ENCODE results near the gene ZNF76. TPM values are rescaled to one million over a fixed set of nuclear protein-coding genes. Genes with fewer than 3 reads are reported as not detected.

ZNF76 gene
- 63.3 and 125 TPM in 2 replicates for total RNA-seq (2011; cell fraction: chromatin; rRNA removed; ENCODE audit: low replicate concordance)
- total RNA-seq (2011; cell fraction: nucleolus; rRNA removed): 52.7 and 67.8 TPM in 2 replicates
- 59.0 and 75.9 TPM in 2 replicates for total RNA-seq (2011; cell fraction: nucleoplasm; rRNA removed)
- total RNA-seq (2014; rRNA removed): 10.7 and 13.1 TPM in 2 replicates
- total RNA-seq (2014; rRNA removed; fragmentation: Illumina TruSeq; extraction: Trizol): 3.9 and 4.4 TPM in 2 replicates
- 4.3 and 5.0 TPM in 2 replicates for total RNA-seq (2015; rRNA removed; fragmentation: Illumina TruSeq; extraction: Trizol)
- total RNA-seq (2021): 13.1 and 16.0 TPM in 2 replicates
- 14.9 and 26.5 TPM in 2 replicates for polyA plus RNA-seq (2011; rRNA removed)
- 13.5 and 17.8 TPM in 2 replicates for polyA plus RNA-seq (2011; cell fraction: cytosol; rRNA removed)
- 121 and 138 TPM in 2 replicates for polyA plus RNA-seq (2011; cell fraction: nucleus; rRNA removed)
- polyA plus RNA-seq (2012): 11.7 and 27.2 TPM in 2 replicates
- polyA plus RNA-seq (2014; fragmentation: Illumina TruSeq; extraction: Trizol): 10.9 and 16.1 TPM in 2 replicates
- 1 to 10 TPM; 1.2 to 1.3 TPM for polyA plus RNA-seq (2014; fragmentation: Nextera tagmentation; extraction: Ambion mirVana)
- 16.9 and 17.8 TPM in 2 replicates for polyA plus RNA-seq (2014; rRNA removed)
- polyA minus RNA-seq (2011; rRNA and poly(A)+ RNA removed): 13.5 and 18.6 TPM in 2 replicates
- 3.8 and 11.0 TPM in 2 replicates for polyA minus RNA-seq (2011; cell fraction: cytosol; rRNA and poly(A)+ RNA removed)
- 18.3 and 27.4 TPM in 2 replicates for polyA minus RNA-seq (2011; cell fraction: nucleus; rRNA and poly(A)+ RNA removed)
- percentile 60 among the genes with signal in this experiment for Bru-seq, nascent RNA
- BruChase-seq, experiment 1, labeled RNA remaining after a 2-hour chase: percentile 55 among the genes with signal in this experiment
- percentile 56 among the genes with signal in this experiment for BruChase-seq, experiment 2, labeled RNA remaining after a 6-hour chase
- long read RNA-seq, experiment 1, partial matches to known transcripts: 24 of 33 reads
- long read RNA-seq, experiment 1, other reads (novel, unspliced or antisense): 7 of 33 reads
- long read RNA-seq, experiment 2, partial matches to known transcripts: 5 of 13 reads
- long read RNA-seq, experiment 2, other reads (novel, unspliced or antisense): 7 of 13 reads
- long read RNA-seq, experiment 3, partial matches to known transcripts: 0 of 3 reads
- long read RNA-seq, experiment 3, other reads (novel, unspliced or antisense): 1 of 3 reads

DNA sequence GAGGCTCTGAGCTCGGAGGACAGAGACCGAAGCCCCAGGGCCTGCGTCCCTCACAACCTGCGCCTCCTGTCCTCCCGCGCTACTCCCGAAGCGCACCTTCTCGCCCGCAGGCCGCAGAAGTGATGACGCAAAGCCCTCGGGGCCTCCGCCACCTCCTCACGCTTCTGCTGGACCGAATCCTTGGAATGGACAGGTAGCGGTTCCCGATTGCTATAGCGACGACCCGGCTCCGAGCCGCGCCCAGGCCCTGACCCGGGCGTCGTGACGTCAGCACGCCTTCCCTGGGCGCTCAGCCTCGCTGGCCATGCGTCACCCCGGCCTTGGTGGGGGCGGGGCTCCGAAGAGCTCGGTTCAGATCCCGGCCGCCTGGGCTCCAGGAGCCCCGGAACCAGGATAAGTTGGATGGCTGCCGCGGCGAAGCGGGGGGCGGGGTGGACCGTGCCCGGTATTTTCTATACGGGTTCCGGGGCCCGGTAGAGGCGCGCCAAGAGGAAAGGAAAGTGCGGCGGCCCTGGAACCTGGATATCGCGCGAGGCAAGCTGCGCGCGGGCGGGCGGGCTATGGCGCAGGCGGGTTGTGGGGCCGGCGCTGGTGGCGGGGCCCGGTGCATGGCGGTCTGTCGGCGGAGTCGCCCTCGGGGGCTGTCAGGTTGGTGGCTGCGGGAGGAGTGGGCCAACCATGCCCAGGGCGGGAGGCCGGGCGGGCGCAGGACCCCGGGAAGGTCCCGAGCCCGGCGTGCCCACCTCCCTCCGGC lies at the start of gene ZNF76:
Gene ZNF76, plus strand, starts transcription at position 542 of the 754 bp plus-strand sequence. CDS start 21,417 bp downstream, outside the sequence.
- DNase-seq (ENCODE audit: extremely low read depth in 1 of 4, low spot score in 3 of 4): peak; percentile 99 to 100 (median 99)
- peak; percentile 92 for FAIRE-seq
- H3K4me1 ChIP-seq (replicated peaks in 1 of 2; ENCODE audit: control insufficient read depth in 2 of 2, insufficient read depth in 2 of 2, low read length in 2 of 2): peaks cover 18 to 46% of the 10 kb centered on the region in 2 experiments
- peak within 1 kb of the TSS; percentile 97 for H2AFZ ChIP-seq (ENCODE audit: low read depth, low read length)
- H3K27me3 ChIP-seq (ENCODE audit: control insufficient read depth in 2 of 2, insufficient read depth in 2 of 2, low read length in 2 of 2): no peaks in the 10 kb centered on the region
- H3K4me3 ChIP-seq: peak within 1 kb of the TSS; percentile 79
- H3K4me2 ChIP-seq (ENCODE audit: insufficient read depth, low read length): peak within 1 kb of the TSS; percentile 98
- no peaks in the 10 kb centered on the region for H4K20me1 ChIP-seq (replicated peaks; ENCODE audit: control insufficient read depth, insufficient read depth, low read length)
- CTCF ChIA-PET (ENCODE audit: low intra/inter-chr PET ratio): no interaction called here
- H3K9ac ChIP-seq (ENCODE audit: insufficient read depth in 1 of 2, low read depth in 2 of 2, low read length in 2 of 2): peak within 1 kb of the TSS; percentile 83 to 96
- BruUV-seq (replicated peaks): no TSS peak
- no peaks in the 10 kb centered on the region for H3K9me1 ChIP-seq (ENCODE audit: control insufficient read depth, insufficient read depth, low read length)
- H3K36me3 ChIP-seq (ENCODE audit: control insufficient read depth, insufficient read depth, low read length): no peaks in the 10 kb centered on the region
- peak within 1 kb of the TSS; percentile 95 for H3K27ac ChIP-seq (ENCODE audit: extremely low read depth, low read depth, low read length)
- peak; percentile 92 for ATAC-seq
- in situ Hi-C loops (cut with MboI) (no loop called here), intact Hi-C loops (cut with micrococcal nuclease) (no loop called here)
- WGBS (ENCODE audit: insufficient coverage, low coverage, missing lambda C conversion rate): under 1% methylated on average over 62 of the region's 82 CpGs
- no peaks in the 10 kb centered on the region for H3K9me3 ChIP-seq (replicated peaks; ENCODE audit: control insufficient read depth, insufficient read depth, low read depth, low read length)
- POLR2A ChIA-PET: interaction anchor here (0.5 to 2.6 kb wide), 26 partner anchors 9 to 1961 kb away, joined by 3 to 34 read pairs (median 4); partner anchors contain the start of genes RPL10A and TEAD3
- peaks cover 34% of the 10 kb centered on the region for H3K79me2 ChIP-seq (ENCODE audit: control insufficient read depth, insufficient read depth, low read length)
- TF ChIP-seq KLF6 (CRISPR knock-in tag; IDR thresholded peaks at IDR 0.05; ENCODE audit: borderline replicate concordance) (peak; percentile 54; the same call in 1 of the 2 replicates), ARHGAP35 (IDR thresholded peaks at IDR 0.05; ENCODE audit: partially characterized antibody) (no peak), ZNF23 (CRISPR knock-in tag; IDR thresholded peaks at IDR 0.05) (no peak), ZNF445 (CRISPR knock-in tag; IDR thresholded peaks at IDR 0.05; ENCODE audit: low read depth) (no peak), GTF2E2 (tag; IDR thresholded peaks at IDR 0.05) (peak; percentile 94; the same call in 1 of the 2 replicates), BCL6 (CRISPR knock-in tag; IDR thresholded peaks at IDR 0.05) (no peak), PHB2 (IDR thresholded peaks at IDR 0.05; ENCODE audit: low read depth) (no peak), CBFB (CRISPR knock-in tag; IDR thresholded peaks at IDR 0.05) (0 out of 2 replicates have a peak, but pooled peaks have one; percentile 69), PPARD (CRISPR knock-in tag; IDR thresholded peaks at IDR 0.05) (no peak), XRCC3 (IDR thresholded peaks at IDR 0.05) (no peak), UBTF (IDR thresholded peaks at IDR 0.05; ENCODE audit: borderline replicate concordance in 1 of 2, low read depth in 2 of 2, low read length in 2 of 2) (peak in 1 of 2 experiments; percentile 45; a peak in 1 of 4 replicates), JUN (IDR thresholded peaks at IDR 0.05; ENCODE audit: borderline replicate concordance, low read depth, low read length) (peak; percentile 80; the same call in 1 of the 2 replicates), JUN (CRISPR knock-in tag; IDR thresholded peaks at IDR 0.05; ENCODE audit: borderline replicate concordance) (no peak; the same call in 1 of the 2 replicates)

All from K562 (cell line).